Stimulated activated CD8-positive, alpha-beta memory T cell treated with anti-CD3 and anti-CD28 coated beads, Interleukin-4, amount 100 ng/mL, for 24 hours (primary cell): ENCODE measurements around the gene ROBO4.
A peak's percentile ranks its signal among the peaks of the same experiment; 100 is the strongest.

Experiments used
- DNase-seq: peaks from one replicate; pipeline ENCODE4 v3.0.0-alpha.2; 2020; ENCODE audit warnings: low read depth

The ROBO4 gene

GRCh38 chr11:124889191-124890091, 8.2 kb downstream of the ROBO4 start:
- DNase-seq = no peak

- DNase-seq = no peak
These were observed 10.0 kb downstream of the ROBO4 start for GRCh38 chr11:124887667-124888013.

- DNase-seq = no peak
These were observed 10.5 kb downstream of the ROBO4 start for GRCh38 chr11:124886978-124887666.

GRCh38 chr11:124886476-124886875, 11.2 kb downstream of the ROBO4 start:
- no peak for DNase-seq

- DNase-seq = no peak
These were observed 12.7 kb downstream of the ROBO4 start for GRCh38 chr11:124884869-124885479.

- DNase-seq = no peak
These were observed 13.3 kb downstream of the ROBO4 start for GRCh38 chr11:124884340-124884739.

GRCh38 chr11:124882339-124883071, 15.2 kb downstream of the ROBO4 start:
- DNase-seq = no peak

- DNase-seq = no peak
These were observed 16.7 kb downstream of the ROBO4 start for GRCh38 chr11:124880958-124881357.

- no peak for DNase-seq
These were observed 17.4 kb downstream of the ROBO4 start for GRCh38 chr11:124880290-124880611.

GRCh38 chr11:124879493-124880289, 18.0 kb downstream of the ROBO4 start:
- DNase-seq = no peak

GRCh38 chr11:124878759-124879492, 18.7 kb downstream of the ROBO4 start:
- DNase-seq = no peak

GRCh38 chr11:124877910-124878758, 19.5 kb downstream of the ROBO4 start:
- no peak for DNase-seq

GRCh38 chr11:124877631-124877909, 20.1 kb downstream of the ROBO4 start:
- no peak for DNase-seq

- no peak for DNase-seq
These were observed 20.6 kb downstream of the ROBO4 start for GRCh38 chr11:124876818-124877630.

GRCh38 chr11:124875943-124876817, 21.5 kb downstream of the ROBO4 start:
- peak; percentile 68 for DNase-seq

GRCh38 chr11:124875401-124875800, 22.3 kb downstream of the ROBO4 start:
- DNase-seq = no peak

GRCh38 chr11:124874571-124875255, 23.0 kb downstream of the ROBO4 start:
- no peak for DNase-seq

- DNase-seq = no peak
These were observed 23.7 kb downstream of the ROBO4 start for GRCh38 chr11:124873951-124874350.
